Ammon's horn (tissue), 1 donor: Measurements from ENCODE around the gene RNF13.
"Not testable (repeated sequence)": the region's sequence is repeated elsewhere in the genome, so short reads cannot be mapped to it uniquely, and the experiment has no call there.

Experiments
- DNase-seq: peaks from one replicate; pipeline ENCODE4 v3.0.0-alpha.2; 2016; ENCODE audit warnings: low spot score

Gene RNF13

GRCh38 chr3:149801195-149801594 is 11.8 kb upstream of the RNF13 start:
- DNase-seq: no peak

- no peak for DNase-seq
These were observed 11.4 kb upstream of the RNF13 start for GRCh38 chr3:149801639-149802038.

- no peak for DNase-seq
These were observed 6.7 kb upstream of the RNF13 start for GRCh38 chr3:149806171-149806778.

GRCh38 chr3:149808209-149808829 is 4.7 kb upstream of the RNF13 start:
- DNase-seq: peak; percentile 93

GRCh38 chr3:149809699-149810098 is 3.3 kb upstream of the RNF13 start:
- DNase-seq: no peak

GRCh38 chr3:149810846-149811245 is 2.2 kb upstream of the RNF13 start:
- no peak for DNase-seq

- DNase-seq: no peak
These were observed 830 bp upstream of the RNF13 start for GRCh38 chr3:149812165-149812605.

- peak; percentile 62 for DNase-seq
These were observed 609 bp downstream of the RNF13 start for GRCh38 chr3:149813367-149814281.

GRCh38 chr3:149815321-149815720 is 2.3 kb downstream of the RNF13 start:
- DNase-seq: no peak

GRCh38 chr3:149815728-149816127 is 2.7 kb downstream of the RNF13 start:
- no peak for DNase-seq

- no peak for DNase-seq
These were observed 3.3 kb downstream of the RNF13 start for GRCh38 chr3:149816311-149816710.

- DNase-seq: peak; percentile 41
These were observed 4.0 kb downstream of the RNF13 start for GRCh38 chr3:149816986-149817385.

GRCh38 chr3:149819432-149819831 is 6.4 kb downstream of the RNF13 start:
- no peak for DNase-seq

- DNase-seq: no peak
These were observed 7.2 kb downstream of the RNF13 start for GRCh38 chr3:149820183-149820582.

GRCh38 chr3:149826636-149827035 is 13.6 kb downstream of the RNF13 start:
- DNase-seq: no peak

- DNase-seq: peak; percentile 30
These were observed 15.4 kb downstream of the RNF13 start for GRCh38 chr3:149828390-149828789.

- DNase-seq: not testable (repeated sequence)
These were observed 16.6 kb downstream of the RNF13 start for GRCh38 chr3:149829631-149830030.

- no peak for DNase-seq
These were observed 17.9 kb downstream of the RNF13 start for GRCh38 chr3:149830902-149831301.

- no peak for DNase-seq
These were observed 18.3 kb downstream of the RNF13 start for GRCh38 chr3:149831321-149831720.

GRCh38 chr3:149832086-149832485 is 19.1 kb downstream of the RNF13 start:
- DNase-seq: no peak

- DNase-seq: no peak
These were observed 20.2 kb downstream of the RNF13 start for GRCh38 chr3:149833241-149833640.

GRCh38 chr3:149838491-149838890 is 25.5 kb downstream of the RNF13 start:
- not testable (repeated sequence) for DNase-seq

GRCh38 chr3:149839469-149839868 is 26.5 kb downstream of the RNF13 start:
- DNase-seq: not testable (repeated sequence)
